OCI-LY1 (cell line): Measurements from ENCODE around the gene SYNDIG1.

ENCODE experiments used
- EZH2 ChIP-seq: fragments of 200-600 bp; sonication (generic), shearing (Covaris generic); IDR thresholded peaks from 2 replicates; pipeline ENCODE4 v1.8.0; 2017; ENCODE audit warnings: borderline replicate concordance, mixed run types, mild to moderate bottlenecking, antibody characterized with exemption, low read length, moderate library complexity, mixed read lengths
- TF ChIP-seq, protein P1 (sequence below): fragments of 200-600 bp; sonication (generic), shearing (Covaris generic); IDR thresholded peaks from 2 replicates; pipeline ENCODE4 v1.5.1; 2017; ENCODE audit warnings: mild to moderate bottlenecking, antibody characterized with exemption, low read length, moderate library complexity, mixed read lengths

DNA sequence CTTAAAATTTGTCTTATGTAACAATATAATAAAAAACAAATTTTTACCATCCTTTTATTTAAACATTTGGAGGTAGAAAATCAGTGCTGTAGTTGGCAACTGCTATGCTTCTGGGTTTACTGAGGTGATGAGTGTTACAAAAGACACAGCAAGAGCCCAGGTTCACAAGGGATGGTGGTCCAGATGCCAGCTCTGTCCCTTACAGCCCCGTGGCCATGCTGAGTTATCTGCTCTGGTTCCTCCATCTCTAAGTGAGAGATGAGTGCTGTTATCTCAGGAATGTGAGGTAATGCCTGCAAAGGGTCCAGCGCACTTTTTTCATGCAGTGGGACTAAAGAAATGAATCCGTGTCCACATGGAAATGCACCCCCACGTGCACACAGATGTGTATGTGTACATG is 17.8 kb downstream of the SYNDIG1 start:
- TF ChIP-seq, protein P1, sequence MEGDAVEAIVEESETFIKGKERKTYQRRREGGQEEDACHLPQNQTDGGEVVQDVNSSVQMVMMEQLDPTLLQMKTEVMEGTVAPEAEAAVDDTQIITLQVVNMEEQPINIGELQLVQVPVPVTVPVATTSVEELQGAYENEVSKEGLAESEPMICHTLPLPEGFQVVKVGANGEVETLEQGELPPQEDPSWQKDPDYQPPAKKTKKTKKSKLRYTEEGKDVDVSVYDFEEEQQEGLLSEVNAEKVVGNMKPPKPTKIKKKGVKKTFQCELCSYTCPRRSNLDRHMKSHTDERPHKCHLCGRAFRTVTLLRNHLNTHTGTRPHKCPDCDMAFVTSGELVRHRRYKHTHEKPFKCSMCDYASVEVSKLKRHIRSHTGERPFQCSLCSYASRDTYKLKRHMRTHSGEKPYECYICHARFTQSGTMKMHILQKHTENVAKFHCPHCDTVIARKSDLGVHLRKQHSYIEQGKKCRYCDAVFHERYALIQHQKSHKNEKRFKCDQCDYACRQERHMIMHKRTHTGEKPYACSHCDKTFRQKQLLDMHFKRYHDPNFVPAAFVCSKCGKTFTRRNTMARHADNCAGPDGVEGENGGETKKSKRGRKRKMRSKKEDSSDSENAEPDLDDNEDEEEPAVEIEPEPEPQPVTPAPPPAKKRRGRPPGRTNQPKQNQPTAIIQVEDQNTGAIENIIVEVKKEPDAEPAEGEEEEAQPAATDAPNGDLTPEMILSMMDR, result no peak
- TF ChIP-seq EZH2, result no peak
